Peyer's patch (tissue), 4 donors: Measurements from ENCODE around the gene CLN6. TPM values are rescaled to one million over a fixed set of nuclear protein-coding genes. Genes with fewer than 3 reads are reported as not detected.
"Not testable (repeated sequence)": the region's sequence is repeated elsewhere in the genome, so short reads cannot be mapped to it uniquely, and the experiment has no call there.

ENCODE experiments used
- DNase-seq, 3 donors: peaks; one replicate each; pipeline ENCODE4 v3.0.0-alpha.2; 2017 to 2019
- H3K27ac ChIP-seq, 4 donors: fragments of 200-600 bp; sonication (generic); one replicate each; pipeline ENCODE4 v1.5.1; 2016 to 2019
- H3K27me3 ChIP-seq, 2 donors: fragments of 200-600 bp; sonication (generic); one replicate each; pipeline ENCODE4 v1.5.1; 2019
- H3K36me3 ChIP-seq, 3 donors: fragments of 200-600 bp; sonication (generic); one replicate each; pipeline ENCODE4 v1.5.1; 2016 to 2019
- H3K4me1 ChIP-seq, 4 donors: fragments of 200-600 bp; sonication (generic); one replicate each; pipeline ENCODE4 v1.5.1; 2016 to 2019
- H3K4me3 ChIP-seq, 4 donors: fragments of 200-600 bp; sonication (generic); 1 replicate in 3 of 4; 2 replicates in 1 of 4; pipeline ENCODE4 v1.5.1; 2016 to 2019; ENCODE audit warnings: mild to moderate bottlenecking in 1 of 4
- H3K9me3 ChIP-seq, 4 donors: fragments of 200-600 bp; sonication (generic); one replicate each; pipeline ENCODE4 v1.5.1; 2016 to 2019; ENCODE audit warnings: mild to moderate bottlenecking in 1 of 4
- POLR2A ChIP-seq, 2 donors: fragments of 450-650 bp; IDR thresholded peaks; one replicate each; pipeline ENCODE4 v1.5.1; 2017; ENCODE audit warnings: antibody characterized with exemption in 2 of 2, mild to moderate bottlenecking in 2 of 2, moderate library complexity in 2 of 2
- total RNA-seq, 4 donors: library from RNA; depleted of rRNA; stranded (reverse); fragments of >200 nt; gene quantifications; one replicate each; pipeline ENCODE4 v1.1.0, GENCODE V29; 2016
- TF ChIP-seq, protein P1 (sequence below), 6 experiments: fragments of 450-650 bp in 4 of 6; fragments of 200-600 bp in 2 of 6; sonication (generic) in 1 of 6; IDR thresholded peaks; one replicate each; pipeline ENCODE4 v1.5.1; 2017 to 2019; ENCODE audit warnings: antibody characterized with exemption in 6 of 6, mild to moderate bottlenecking in 3 of 6, moderate library complexity in 1 of 6

The CLN6 gene
- total RNA-seq, 4 donors from 2014 or later: 19.0 to 38.0 (median 23.0) TPM

DNA sequence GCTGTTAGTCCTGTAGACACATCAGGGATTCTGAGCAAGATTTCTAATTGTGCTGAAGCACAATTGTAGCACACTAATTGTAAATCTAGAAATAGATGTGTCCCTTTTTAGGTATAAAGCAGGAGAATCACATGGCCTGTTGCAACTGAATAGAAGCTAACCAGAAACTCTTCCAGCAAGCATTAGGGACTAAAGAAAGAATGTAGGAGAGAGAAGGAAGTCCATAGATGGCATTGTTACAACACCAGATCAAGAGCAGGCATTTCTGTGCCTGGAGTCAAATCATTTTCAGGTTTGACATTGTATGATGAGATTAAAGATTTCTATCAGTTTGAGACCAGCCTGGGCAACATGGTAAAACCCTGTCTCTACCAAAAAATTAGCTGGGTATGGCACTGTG, 51.8 kb downstream of the CLN6 start:
- DNase-seq: no peak
- H3K36me3 ChIP-seq: peaks cover 0 to 69% (median 0%) of the 10 kb centered on the region in 3 donors
- H3K27me3 ChIP-seq: no peaks in the 10 kb centered on the region
- peak overlapping the region in 1 of 4 donors; percentile 22 for H3K27ac ChIP-seq
- TF ChIP-seq, protein P1, sequence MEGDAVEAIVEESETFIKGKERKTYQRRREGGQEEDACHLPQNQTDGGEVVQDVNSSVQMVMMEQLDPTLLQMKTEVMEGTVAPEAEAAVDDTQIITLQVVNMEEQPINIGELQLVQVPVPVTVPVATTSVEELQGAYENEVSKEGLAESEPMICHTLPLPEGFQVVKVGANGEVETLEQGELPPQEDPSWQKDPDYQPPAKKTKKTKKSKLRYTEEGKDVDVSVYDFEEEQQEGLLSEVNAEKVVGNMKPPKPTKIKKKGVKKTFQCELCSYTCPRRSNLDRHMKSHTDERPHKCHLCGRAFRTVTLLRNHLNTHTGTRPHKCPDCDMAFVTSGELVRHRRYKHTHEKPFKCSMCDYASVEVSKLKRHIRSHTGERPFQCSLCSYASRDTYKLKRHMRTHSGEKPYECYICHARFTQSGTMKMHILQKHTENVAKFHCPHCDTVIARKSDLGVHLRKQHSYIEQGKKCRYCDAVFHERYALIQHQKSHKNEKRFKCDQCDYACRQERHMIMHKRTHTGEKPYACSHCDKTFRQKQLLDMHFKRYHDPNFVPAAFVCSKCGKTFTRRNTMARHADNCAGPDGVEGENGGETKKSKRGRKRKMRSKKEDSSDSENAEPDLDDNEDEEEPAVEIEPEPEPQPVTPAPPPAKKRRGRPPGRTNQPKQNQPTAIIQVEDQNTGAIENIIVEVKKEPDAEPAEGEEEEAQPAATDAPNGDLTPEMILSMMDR (IDR thresholded peaks at IDR 0.05): no peak
- TF ChIP-seq POLR2A (IDR thresholded peaks at IDR 0.05): no peak
- no peak overlapping the region for H3K4me3 ChIP-seq
- H3K9me3 ChIP-seq: no peaks in the 10 kb centered on the region
- H3K4me1 ChIP-seq: no peaks in the 10 kb centered on the region

DNA sequence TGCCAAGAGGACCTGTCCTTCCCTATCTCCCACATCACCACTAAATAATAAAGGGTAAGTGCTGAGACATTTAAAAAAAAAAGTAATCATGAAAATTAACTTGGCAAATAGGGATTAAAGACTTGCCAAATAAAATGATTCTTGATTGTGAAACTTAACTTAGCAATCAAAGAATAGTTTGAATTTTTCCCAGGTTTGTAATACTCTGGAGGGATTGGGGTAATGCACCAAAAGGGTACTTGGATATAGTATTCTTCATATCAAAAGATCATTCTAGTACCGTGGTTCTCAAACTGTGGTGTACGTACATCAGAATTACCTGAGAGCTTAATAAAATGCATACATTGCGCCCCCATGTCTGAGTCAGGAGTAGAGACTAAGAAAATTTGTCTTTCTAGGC, 52.9 kb downstream of the CLN6 start:
- DNase-seq: no peak

DNA sequence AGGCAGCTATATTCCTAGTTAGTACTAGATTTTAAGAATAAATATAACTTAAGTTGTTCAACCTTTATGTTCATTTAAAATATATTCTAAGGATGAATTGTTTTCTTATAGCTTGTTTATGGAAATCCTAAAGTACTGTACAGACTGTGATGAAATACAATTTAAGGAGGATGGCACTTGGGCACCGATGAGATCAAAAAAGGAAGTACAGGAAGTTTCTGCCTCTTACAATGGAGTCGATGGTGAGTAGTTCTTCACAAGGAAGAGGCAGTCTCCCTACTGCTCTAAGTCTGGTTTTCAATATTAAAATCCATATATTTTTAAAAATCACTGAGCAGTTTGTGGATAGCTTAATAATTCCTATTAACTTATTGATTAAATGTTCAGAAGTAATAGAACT, 54.0 kb downstream of the CLN6 start:
- TF ChIP-seq, protein P1 (IDR thresholded peaks at IDR 0.05): no peak
- TF ChIP-seq POLR2A (IDR thresholded peaks at IDR 0.05): no peak
- no peaks in the 10 kb centered on the region for H3K27me3 ChIP-seq
- H3K4me3 ChIP-seq: no peak overlapping the region
- no peak for DNase-seq
- no peak overlapping the region for H3K27ac ChIP-seq
- H3K9me3 ChIP-seq: no peaks in the 10 kb centered on the region
- no peaks in the 10 kb centered on the region for H3K4me1 ChIP-seq
- peaks cover 0 to 51% (median 0%) of the 10 kb centered on the region in 3 donors for H3K36me3 ChIP-seq

More for the DNA sequence above, 52.9 kb downstream of the CLN6 start:
- H3K27me3 ChIP-seq: no peaks in the 10 kb centered on the region
- H3K4me3 ChIP-seq: no peak overlapping the region
- H3K27ac ChIP-seq: no peak overlapping the region
- TF ChIP-seq, protein P1 (IDR thresholded peaks at IDR 0.05): no peak
- no peak for TF ChIP-seq POLR2A (IDR thresholded peaks at IDR 0.05)
- peaks cover 0 to 62% (median 0%) of the 10 kb centered on the region in 3 donors for H3K36me3 ChIP-seq
- no peaks in the 10 kb centered on the region for H3K9me3 ChIP-seq
- no peaks in the 10 kb centered on the region for H3K4me1 ChIP-seq

DNA sequence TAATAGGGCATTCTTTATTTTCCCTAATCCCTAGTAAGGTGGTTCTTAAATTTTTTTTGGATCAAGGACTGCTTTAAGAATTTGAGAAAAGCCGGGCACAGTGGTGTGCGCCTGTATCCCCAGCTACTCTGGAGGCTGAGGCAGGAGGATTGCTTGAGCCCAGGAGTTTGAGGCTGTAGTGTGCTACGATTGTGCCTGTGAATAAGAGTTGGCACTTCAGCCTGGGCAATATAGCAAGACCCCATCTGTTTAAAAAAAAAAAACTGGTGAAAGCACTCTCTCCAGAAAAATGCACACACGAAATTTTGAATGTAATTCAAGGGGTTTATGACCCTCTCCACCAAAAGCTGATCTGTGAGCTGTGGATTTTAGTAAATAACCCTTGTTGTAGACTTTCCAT, 56.4 kb downstream of the CLN6 start:
- Histone ChIP-seq H3K27me3 (no peaks in the 10 kb centered on the region), H3K4me1 (no peaks in the 10 kb centered on the region), H3K36me3 (peaks cover 0 to 41% (median 0%) of the 10 kb centered on the region in 3 donors), H3K4me3 (no peak overlapping the region), H3K9me3 (no peaks in the 10 kb centered on the region), H3K27ac (no peak overlapping the region)
- TF ChIP-seq POLR2A (IDR thresholded peaks at IDR 0.05): no peak
- TF ChIP-seq, protein P1 (IDR thresholded peaks at IDR 0.05): no peak
- DNase-seq: no peak

DNA sequence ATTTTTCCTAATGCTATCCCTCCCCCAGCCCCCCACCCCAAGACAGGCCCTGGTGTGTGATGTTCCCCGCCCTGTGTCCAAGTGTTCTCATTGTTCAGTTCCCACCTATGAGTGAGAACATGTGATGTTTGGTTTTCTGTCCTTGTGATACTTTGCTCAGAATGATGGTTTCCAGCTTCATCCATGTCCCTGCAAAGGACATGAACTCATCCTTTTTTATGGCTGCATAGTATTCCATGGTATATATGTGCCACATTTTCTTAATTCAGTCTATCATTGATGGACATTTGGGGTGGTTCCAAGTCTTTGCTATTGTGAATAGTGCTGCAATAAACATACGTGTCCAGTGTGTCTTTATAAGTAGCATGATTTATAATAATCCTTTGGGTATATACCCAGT, 57.5 kb downstream of the CLN6 start:
- not testable (repeated sequence) for H3K27me3 ChIP-seq, H3K9me3 ChIP-seq, H3K27ac ChIP-seq, H3K4me1 ChIP-seq, DNase-seq, H3K4me3 ChIP-seq
- H3K36me3 ChIP-seq: peaks cover 0 to 39% (median 0%) of the 10 kb centered on the region in 3 donors

DNA sequence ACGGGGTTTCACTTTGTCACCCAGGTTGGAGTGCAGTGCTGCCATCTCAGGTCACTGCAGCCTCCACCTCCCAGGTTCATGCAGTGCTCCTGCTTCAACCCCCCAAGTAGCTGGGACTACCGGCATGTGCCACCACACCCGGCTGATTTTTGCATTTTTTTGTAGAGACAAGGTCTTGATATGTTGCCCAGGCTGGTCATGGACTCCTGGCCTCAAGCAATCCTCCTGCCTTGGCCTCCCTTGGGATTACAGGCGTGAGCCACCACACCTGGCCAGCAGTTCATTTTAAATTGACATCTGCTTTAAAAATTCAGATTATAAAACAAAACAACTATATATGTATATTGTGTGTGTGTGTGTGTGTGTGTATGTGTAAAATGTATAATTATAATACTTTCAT, 62.7 kb downstream of the CLN6 start:
- no peak for DNase-seq
- no peaks in the 10 kb centered on the region for H3K4me1 ChIP-seq
- TF ChIP-seq POLR2A (IDR thresholded peaks at IDR 0.05): no peak
- TF ChIP-seq, protein P1 (IDR thresholded peaks at IDR 0.05): no peak
- H3K27ac ChIP-seq: no peak overlapping the region
- peaks cover 0 to 32% (median 0%) of the 10 kb centered on the region in 3 donors for H3K36me3 ChIP-seq
- H3K4me3 ChIP-seq: no peak overlapping the region
- no peaks in the 10 kb centered on the region for H3K9me3 ChIP-seq
- H3K27me3 ChIP-seq: no peaks in the 10 kb centered on the region
